Breast epithelium (tissue), 4 donors: ENCODE measurements around the gene FBXO11. TPM values are rescaled to one million over a fixed set of nuclear protein-coding genes. Genes with fewer than 3 reads are reported as not detected.

Experiments
- DNase-seq, 2 donors: peaks; one replicate each; pipeline ENCODE4 v3.0.0-alpha.2; 2019; ENCODE audit warnings: low spot score in 2 of 2
- H3K27ac ChIP-seq, 2 donors: fragments of 200-600 bp; sonication (generic) in 1 of 2; one replicate each; pipeline ENCODE4 v1.5.1; 2016 to 2019; ENCODE audit warnings: mild to moderate bottlenecking in 1 of 2
- H3K27me3 ChIP-seq, 2 donors: fragments of 200-600 bp; sonication (generic) in 1 of 2; one replicate each; pipeline versions ENCODE4 v1.5.1 to v1.6.0; 2017 to 2019; ENCODE audit warnings: control low read depth in 1 of 2, mild to moderate bottlenecking in 1 of 2
- H3K36me3 ChIP-seq: fragments of 200-600 bp; one replicate; pipeline ENCODE4 v1.5.1; 2019
- H3K4me1 ChIP-seq, 2 donors: fragments of 200-600 bp; sonication (generic); one replicate each; pipeline ENCODE4 v1.5.1; 2016 to 2019; ENCODE audit warnings: control low read depth in 1 of 2
- H3K4me3 ChIP-seq, 3 donors: fragments of 200-600 bp; sonication (generic); 1 replicate in 2 of 3; 2 replicates in 1 of 3; pipeline ENCODE4 v1.5.1; 2016 to 2019; ENCODE audit warnings: mild to moderate bottlenecking in 3 of 3, moderate library complexity in 2 of 3
- H3K9me3 ChIP-seq, 2 donors: fragments of 200-600 bp; sonication (generic) in 1 of 2; one replicate each; pipeline ENCODE4 v1.5.1; 2016 to 2019; ENCODE audit warnings: control low read depth in 1 of 2
- CTCF ChIP-seq, 3 donors: fragments of 450-650 bp; IDR thresholded peaks; one replicate each; pipeline ENCODE4 v1.5.1; 2016 to 2017; ENCODE audit warnings: antibody characterized with exemption in 3 of 3, mild to moderate bottlenecking in 3 of 3, moderate library complexity in 3 of 3
- POLR2A ChIP-seq: fragments of 450-650 bp; IDR thresholded peaks from one replicate; pipeline ENCODE4 v1.6.1; 2016; ENCODE audit warnings: antibody characterized with exemption, mild to moderate bottlenecking, moderate library complexity
- POLR2AphosphoS5 ChIP-seq, 3 donors: sonication (generic); formaldehyde crosslinking; IDR thresholded peaks; one replicate each; pipeline ENCODE4 v1.6.1; 2017; ENCODE audit warnings: antibody characterized with exemption in 3 of 3
- intact Hi-C: fragments of 100-400 bp; cut with DNase I; formaldehyde crosslinking; loops from one replicate; pipeline ENCODE4 v1.15.1; 2023; ENCODE audit warnings: low total_unique reads
- total RNA-seq, 3 donors: library from RNA; depleted of rRNA; stranded (reverse); fragments of >200 nt; gene quantifications; one replicate each; pipeline ENCODE4 v1.1.0, GENCODE V29; 2016

The FBXO11 gene
- total RNA-seq, 3 donors from 2014 or later: 59.3 to 71.7 (median 63.8) TPM

GRCh38 chr2:47891369-47892337, 14.6 kb downstream of the FBXO11 start:
- DNase-seq: no peak
- Histone ChIP-seq H3K4me1 (peaks cover 0 to 13% of the 10 kb centered on the region in 2 donors), H3K27ac (no peak overlapping the region), H3K36me3 (no peaks in the 10 kb centered on the region), H3K4me3 (no peak overlapping the region), H3K9me3 (no peaks in the 10 kb centered on the region), H3K27me3 (no peaks in the 10 kb centered on the region)
- no peak for TF ChIP-seq POLR2A
- TF ChIP-seq CTCF (IDR thresholded peaks at IDR 0.05): no peak
- TF ChIP-seq POLR2AphosphoS5 (IDR thresholded peaks at IDR 0.05): no peak
- intact Hi-C loops: no loop called here

GRCh38 chr2:47890711-47891368, 15.5 kb downstream of the FBXO11 start:
- Histone ChIP-seq H3K4me1 (peaks cover 0 to 13% of the 10 kb centered on the region in 2 donors), H3K27me3 (no peaks in the 10 kb centered on the region), H3K4me3 (no peak overlapping the region), H3K36me3 (no peaks in the 10 kb centered on the region), H3K27ac (no peak overlapping the region), H3K9me3 (no peaks in the 10 kb centered on the region)
- DNase-seq: no peak
- TF ChIP-seq CTCF (IDR thresholded peaks at IDR 0.05) (no peak), POLR2AphosphoS5 (IDR thresholded peaks at IDR 0.05) (no peak), POLR2A (no peak)
- intact Hi-C loops: no loop called here

DNA sequence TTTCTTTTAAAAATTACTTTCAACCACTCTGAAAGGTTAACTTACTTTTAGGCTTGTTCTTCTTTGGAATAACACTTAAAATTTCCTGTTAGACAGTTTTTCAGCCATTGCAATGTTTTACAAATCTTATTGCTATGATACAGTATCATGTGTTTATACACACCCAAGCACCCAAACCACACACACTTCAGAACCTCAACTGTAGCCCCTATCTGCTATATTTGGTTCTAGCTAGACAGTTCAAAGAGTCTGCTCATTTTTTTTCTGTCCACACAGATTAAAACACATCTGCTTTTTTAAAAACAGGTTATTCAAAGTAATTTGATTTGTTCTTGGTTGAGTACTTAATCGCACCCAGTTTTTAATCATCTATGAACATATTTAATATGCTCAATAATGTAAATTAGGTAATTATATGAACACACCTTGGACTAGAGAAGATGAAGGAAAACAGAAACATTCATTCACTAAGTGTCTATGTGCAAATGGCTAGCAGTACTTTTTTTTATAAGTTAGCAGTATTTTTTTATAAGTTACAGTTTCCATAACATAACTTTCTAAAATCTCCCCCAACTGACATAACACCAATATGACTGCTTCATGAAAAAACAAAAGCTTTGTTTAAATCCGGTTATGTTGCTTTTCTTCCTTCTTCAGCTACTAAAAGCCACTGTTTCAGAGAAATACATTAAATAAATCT, 17.6 kb downstream of the FBXO11 start:
- Histone ChIP-seq H3K36me3 (no peaks in the 10 kb centered on the region), H3K4me1 (peaks cover 0 to 5% of the 10 kb centered on the region in 2 donors)

DNA sequence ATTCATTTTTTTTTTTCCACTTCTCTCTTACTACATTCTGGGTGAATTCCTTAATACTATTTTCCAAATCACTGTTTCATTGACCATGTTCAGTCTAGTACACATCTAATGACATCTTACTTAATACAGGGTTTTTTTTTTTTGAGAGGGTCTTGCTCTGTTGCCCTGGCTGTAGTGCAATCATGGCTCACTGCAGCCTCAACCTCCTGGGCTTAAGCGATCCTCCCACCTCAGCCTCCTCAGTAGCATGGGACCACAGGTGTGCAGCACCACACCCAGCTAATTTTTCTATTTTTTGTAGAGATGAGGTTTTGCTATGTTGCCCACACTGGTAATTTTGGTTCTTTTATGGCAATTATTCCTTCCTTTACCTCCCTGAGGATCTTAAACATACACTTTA, 29.4 kb downstream of the FBXO11 start:
- TF ChIP-seq CTCF (IDR thresholded peaks at IDR 0.05): no peak
- peaks cover 0 to 2% of the 10 kb centered on the region in 2 donors for H3K9me3 ChIP-seq
- no peak overlapping the region for H3K27ac ChIP-seq
- H3K36me3 ChIP-seq: no peaks in the 10 kb centered on the region
- H3K27me3 ChIP-seq: no peaks in the 10 kb centered on the region
- no peaks in the 10 kb centered on the region for H3K4me1 ChIP-seq
- no peak overlapping the region for H3K4me3 ChIP-seq
- intact Hi-C loops: no loop called here
- no peak for DNase-seq

More for the DNA sequence above, 17.6 kb downstream of the FBXO11 start:
- Histone ChIP-seq H3K9me3 (no peaks in the 10 kb centered on the region), H3K27ac (no peak overlapping the region), H3K4me3 (no peak overlapping the region), H3K27me3 (no peaks in the 10 kb centered on the region)
- DNase-seq: no peak
- intact Hi-C loops: no loop called here
- TF ChIP-seq POLR2A (no peak), CTCF (IDR thresholded peaks at IDR 0.05) (no peak), POLR2AphosphoS5 (IDR thresholded peaks at IDR 0.05) (no peak)
